Activated CD4-positive, alpha-beta T cell treated with anti-CD3 and anti-CD28 coated beads, Interleukin-2, amount 50 U/mL, for 48 hours (primary cell): ENCODE results near the gene CHST11.

Source experiments
- DNase-seq, 2 experiments: peaks; one replicate each; pipeline ENCODE4 v3.0.0-alpha.2; 2020

The CHST11 gene

DNA sequence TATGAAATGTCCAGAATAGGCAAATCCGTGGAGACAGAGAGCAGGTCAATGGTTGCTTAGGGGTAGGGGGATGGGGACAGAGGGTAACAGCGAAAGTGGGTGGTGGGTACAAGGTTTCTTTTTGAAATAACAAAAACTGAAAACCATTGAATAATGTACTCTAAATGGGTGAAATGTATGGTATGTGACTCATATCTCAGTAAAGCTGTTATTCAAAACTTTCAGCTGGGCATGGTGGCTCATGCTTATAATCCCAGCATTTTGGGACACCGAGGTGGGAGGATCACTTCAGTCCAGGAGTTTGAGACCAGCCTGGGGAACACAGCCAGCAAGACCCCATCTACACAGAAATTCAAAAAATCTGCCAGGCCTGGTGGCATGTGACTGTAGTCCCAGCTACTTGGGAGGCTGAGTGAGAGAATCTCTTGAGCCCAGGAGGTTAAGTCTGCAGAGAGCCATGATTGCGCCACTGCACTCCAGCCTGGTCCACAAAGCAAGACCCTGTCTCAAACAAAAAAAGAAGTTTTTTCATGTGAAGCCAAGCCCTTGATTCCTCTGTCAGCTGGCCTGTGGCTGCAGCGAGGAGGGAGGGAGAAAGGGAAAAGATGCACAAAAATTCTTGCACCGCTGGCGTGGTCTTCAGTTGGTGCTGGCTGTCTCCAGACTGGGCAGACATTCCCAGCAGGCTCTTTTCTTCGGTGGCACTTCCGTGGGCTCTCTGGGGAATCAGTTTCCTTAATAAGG lies 253.1 kb downstream of the CHST11 start:
- no peak for DNase-seq

GRCh38 chr12:104710940-104711689 lies 254.4 kb downstream of the CHST11 start:
- no peak for DNase-seq

GRCh38 chr12:104712477-104712876 lies 255.7 kb downstream of the CHST11 start:
- DNase-seq: no peak

- no peak for DNase-seq
Observed at GRCh38 chr12:104712968-104713367, 256.2 kb downstream of the CHST11 start.

GRCh38 chr12:104713444-104713843 lies 256.7 kb downstream of the CHST11 start:
- no peak for DNase-seq

DNA sequence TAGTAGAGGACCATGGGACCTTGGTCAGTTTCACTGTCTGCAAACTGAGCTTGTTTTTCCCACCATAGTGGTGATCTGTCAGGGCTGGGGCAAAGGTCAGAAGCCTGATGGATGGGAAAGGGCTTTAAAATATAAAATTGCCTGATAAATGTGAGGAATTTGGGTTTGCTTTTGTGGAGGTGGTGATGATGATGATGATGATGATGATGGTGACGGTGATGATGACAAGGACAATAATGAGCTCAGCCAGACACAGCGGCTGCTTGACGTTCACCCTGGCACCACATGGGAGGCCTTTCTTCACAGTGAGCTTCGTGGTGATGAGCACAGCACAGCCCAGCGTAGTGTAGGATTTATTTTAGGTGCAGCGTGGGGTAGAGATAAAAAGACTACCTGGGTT lies 257.6 kb downstream of the CHST11 start:
- no peak for DNase-seq

DNA sequence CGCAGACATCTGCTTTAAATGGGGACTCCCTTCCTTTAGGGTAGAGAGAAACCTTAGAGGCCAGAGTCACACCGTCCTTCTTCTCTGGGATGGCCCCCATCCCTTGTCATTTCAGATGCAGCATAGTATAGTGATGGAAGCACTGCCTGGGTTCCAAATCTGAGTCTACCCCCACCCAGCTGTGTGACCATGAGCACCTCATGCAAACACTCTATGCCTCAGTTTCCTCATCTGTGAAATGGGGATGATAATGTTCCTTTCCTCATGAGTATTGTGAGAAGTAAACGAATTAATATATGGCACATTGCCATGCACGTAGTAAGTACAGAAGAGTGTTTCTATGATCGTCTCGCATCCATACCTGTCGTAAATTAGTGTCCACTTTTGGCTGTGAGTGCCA lies 259.4 kb downstream of the CHST11 start:
- DNase-seq: no peak

- DNase-seq: no peak
Observed at GRCh38 chr12:104718304-104718929, 261.7 kb downstream of the CHST11 start.

GRCh38 chr12:104719700-104720338 lies 263.1 kb downstream of the CHST11 start:
- DNase-seq: no peak

DNA sequence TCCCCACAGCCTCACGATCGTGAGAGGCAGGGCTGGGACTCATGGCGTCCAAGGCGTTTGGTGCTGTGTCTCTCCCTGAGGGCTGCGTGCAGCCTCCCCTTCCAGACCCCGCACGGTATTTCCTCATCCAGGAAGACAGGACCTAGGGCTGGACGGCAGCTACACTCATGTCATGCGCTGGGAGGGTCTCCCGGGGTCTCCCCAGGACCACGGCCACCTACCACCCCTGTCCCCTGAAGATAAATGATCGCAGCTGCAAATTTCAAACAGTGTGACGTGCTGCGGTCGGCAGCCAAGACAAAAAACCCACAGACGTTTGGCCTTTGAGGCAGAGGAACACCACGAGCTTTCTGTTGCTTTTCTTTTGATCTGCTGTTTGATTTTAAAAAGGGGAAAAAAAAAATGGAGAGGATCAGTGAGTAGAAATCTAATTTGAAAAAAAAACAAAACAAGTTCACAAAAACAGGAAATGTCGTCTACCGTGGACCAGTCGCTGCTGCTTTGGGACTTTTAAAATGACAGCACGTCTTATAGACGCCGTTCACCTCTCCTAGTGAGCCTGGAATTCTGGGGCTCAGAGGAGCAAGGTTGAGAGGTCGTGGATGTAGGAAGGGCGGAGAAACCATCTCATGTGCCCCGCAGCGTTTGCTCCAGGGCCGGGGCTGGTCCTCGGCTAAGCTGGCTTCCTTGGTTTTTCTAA lies 263.7 kb downstream of the CHST11 start:
- peak; percentile 49 to 58 for DNase-seq

DNA sequence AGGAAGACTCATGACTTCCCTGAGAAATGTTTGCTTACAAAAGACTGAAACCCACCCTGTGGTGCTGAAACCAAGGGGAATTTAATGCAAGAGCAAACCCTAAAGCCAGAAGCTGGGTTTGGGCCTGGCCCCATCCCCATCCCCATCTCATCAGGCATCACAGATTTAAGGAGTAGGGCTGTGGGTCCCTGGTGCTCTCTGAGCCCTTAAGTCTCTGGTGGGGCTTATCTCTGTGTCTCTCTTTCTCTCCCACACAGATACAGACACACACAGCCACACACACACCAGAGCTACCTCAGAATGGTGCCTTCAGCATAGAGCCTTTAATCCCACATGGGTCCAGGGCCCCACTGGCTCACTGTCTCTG lies 264.3 kb downstream of the CHST11 start:
- DNase-seq: peak in 1 of 2 experiments; percentile 10

DNA sequence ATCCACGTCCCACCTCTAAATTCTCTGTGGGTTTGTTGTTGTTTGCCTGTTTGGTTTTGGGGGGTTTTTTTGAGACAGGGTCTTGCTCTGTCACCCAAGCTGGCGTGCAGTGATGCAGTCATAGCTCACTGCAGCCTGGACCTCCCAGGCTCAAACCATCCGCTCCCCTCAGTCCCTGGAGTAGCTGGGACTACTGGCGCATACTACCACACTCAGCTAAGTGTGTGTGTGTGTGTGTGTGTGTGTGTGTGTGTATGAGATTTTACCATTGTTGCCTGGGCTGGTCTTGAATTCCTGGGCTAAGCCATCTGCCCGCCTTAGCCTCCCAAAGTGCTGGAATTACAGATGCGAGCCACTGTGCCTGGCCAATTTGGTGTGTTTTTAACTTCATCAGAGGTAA lies 265.2 kb downstream of the CHST11 start:
- DNase-seq: no peak

DNA sequence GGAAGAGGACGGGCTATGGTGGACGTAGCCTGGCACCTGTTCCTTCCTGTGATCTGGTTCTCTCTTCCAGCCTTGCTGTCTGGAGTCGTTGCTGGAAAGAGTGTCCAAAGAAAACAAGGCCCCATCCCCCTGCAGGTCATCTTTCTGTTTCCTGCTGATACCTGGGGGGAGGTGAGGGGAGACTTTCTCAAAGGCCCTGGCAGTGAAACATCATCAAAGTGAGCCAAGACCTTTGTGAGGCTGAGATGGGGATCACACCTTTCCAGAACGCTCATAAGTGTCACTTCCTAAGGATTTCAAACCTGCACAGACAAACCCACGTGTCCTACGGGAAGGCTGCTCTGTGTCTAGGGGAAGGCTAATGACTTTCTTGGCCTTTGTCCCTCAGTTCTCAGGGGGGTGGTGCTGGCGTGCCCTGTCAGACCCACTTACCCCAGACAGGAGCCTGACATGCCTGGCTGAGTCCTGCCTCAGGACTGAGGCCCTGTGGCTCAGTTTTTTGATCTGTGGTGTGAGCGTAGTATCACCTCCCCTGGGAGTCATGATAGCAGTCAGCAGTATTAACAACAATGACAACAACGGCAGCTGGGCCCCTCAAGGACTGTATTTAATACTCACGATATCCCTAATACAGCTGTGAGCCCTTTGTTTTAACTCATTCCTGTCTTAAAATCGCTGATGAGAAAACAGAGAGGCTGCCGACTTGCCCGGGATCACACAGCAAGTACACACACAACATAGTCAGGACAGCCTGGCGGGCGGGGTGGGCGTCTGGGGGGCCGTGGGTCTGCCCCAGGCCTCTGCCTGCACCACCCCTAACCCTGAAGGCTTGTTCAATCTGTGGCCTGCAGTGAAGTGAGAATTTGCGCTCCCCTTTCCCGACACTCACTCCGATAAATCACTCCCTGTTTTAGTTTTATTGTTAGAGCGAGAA lies 266.1 kb downstream of the CHST11 start:
- no peak for DNase-seq

DNA sequence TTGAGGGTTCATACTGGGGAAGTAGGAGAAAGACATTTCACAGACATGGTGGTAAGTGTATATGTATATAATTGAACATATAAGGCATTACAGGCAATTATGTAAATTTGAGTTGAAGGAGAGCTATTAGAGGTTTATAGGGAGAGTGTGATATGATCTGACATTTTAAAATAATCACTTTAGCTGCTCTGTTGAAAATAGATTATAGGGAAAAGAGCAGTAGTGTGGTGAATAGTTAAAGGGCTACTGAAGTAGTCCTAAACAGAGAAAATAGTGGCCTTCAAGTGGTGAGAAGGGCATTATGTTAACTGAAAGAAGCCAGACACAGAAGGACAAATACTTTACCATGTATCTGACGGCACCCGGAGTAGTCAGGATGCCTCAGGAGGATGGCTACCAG lies 267.1 kb downstream of the CHST11 start:
- DNase-seq: no peak

- DNase-seq: no peak
Observed at GRCh38 chr12:104724992-104725585, 268.3 kb downstream of the CHST11 start.

DNA sequence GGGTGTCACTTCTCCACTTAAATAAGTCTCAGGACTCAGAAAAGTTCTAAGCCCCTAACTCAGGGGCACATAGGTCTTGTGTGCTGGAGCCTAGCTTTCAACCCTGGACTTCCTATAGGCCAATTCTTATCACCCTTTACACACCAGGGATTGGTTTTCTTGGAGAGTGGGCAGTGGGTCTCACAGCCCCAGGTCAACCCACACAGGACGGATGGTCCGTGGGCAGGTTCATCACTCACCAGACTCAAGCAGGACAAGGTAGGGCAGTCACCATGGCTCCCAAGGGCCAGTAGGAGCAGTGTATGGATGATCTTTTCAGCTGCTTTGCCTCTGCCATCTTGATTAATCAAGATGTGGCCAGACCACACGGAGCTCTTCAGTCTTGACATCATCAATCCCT lies 268.9 kb downstream of the CHST11 start:
- DNase-seq: no peak

DNA sequence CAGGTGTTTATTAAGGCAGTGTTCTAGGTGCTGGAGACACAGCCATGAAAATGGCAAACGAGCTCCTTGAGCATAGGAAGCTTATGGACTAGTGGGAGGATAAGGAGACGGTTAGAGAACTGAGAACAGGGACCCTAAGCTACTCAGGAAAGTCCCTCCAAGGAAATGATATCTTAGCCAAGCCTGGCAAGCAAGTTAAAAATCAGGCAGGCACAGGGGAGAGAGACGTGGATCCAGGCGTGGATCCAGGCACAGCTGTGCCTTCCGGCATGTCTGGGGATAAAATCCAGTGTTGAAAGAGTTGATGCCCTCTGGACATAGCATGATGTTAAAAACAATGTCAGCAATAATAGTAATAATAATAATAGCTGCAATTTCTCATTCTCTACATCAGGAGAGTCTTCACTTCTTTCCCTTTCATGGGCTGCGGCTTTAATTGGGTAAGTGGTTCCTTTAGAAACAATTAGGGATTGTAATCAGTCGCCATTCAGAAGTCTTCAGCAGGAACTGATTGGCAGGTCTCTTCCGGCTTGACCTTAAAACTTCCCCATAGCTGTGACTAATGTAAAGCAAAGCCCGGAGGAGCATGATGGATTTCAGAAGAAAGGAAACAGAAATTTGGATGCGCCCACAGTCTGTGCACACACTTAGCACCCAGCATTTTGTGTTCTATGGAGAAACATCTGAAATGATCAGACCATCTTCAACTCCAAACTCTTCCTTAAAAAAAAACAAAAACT lies 271.1 kb downstream of the CHST11 start:
- no peak for DNase-seq

- no peak for DNase-seq
Observed at GRCh38 chr12:104729091-104729490, 272.3 kb downstream of the CHST11 start.

GRCh38 chr12:104729610-104730446 lies 273.1 kb downstream of the CHST11 start:
- DNase-seq: no peak

- no peak for DNase-seq
Observed at GRCh38 chr12:104730763-104731162, 274.0 kb downstream of the CHST11 start.
